Breast epithelium (tissue), 3 donors: ENCODE measurements around the gene HOXC11.

Experiments
- POLR2AphosphoS5 ChIP-seq, 3 donors: sonication (generic); formaldehyde crosslinking; IDR thresholded peaks; one replicate each; pipeline ENCODE4 v1.6.1; 2017; ENCODE audit warnings: antibody characterized with exemption in 3 of 3
- TF ChIP-seq, protein P1 (sequence below), 3 donors: fragments of 450-650 bp; IDR thresholded peaks; one replicate each; pipeline ENCODE4 v1.5.1; 2016 to 2017; ENCODE audit warnings: antibody characterized with exemption in 3 of 3, mild to moderate bottlenecking in 3 of 3, moderate library complexity in 3 of 3

DNA sequence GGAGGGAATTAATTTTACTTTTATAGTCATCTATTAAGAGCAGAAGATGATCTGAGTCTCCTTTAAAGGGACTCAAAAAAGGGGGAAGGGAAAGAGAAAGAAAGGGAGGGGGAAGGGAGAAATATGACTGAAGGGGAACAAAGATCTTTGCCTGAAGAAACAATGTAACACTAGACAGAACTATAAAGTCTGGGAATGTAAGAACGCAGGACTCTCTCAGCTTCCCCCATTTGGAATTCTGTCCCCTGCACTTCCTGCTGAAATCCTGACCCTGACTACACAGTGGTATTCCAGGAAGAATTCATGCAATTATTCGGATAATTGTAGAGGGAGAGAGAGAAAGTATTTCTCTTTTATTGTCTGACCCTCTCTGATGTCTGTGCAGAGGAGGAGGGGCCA lies 8.6 kb upstream of the HOXC11 start:
- TF ChIP-seq, protein P1, sequence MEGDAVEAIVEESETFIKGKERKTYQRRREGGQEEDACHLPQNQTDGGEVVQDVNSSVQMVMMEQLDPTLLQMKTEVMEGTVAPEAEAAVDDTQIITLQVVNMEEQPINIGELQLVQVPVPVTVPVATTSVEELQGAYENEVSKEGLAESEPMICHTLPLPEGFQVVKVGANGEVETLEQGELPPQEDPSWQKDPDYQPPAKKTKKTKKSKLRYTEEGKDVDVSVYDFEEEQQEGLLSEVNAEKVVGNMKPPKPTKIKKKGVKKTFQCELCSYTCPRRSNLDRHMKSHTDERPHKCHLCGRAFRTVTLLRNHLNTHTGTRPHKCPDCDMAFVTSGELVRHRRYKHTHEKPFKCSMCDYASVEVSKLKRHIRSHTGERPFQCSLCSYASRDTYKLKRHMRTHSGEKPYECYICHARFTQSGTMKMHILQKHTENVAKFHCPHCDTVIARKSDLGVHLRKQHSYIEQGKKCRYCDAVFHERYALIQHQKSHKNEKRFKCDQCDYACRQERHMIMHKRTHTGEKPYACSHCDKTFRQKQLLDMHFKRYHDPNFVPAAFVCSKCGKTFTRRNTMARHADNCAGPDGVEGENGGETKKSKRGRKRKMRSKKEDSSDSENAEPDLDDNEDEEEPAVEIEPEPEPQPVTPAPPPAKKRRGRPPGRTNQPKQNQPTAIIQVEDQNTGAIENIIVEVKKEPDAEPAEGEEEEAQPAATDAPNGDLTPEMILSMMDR (IDR thresholded peaks at IDR 0.05): no peak
- no peak for TF ChIP-seq POLR2AphosphoS5 (IDR thresholded peaks at IDR 0.05)
